T47D (cell line): ENCODE results near the gene GSTM1.

Experiments used
- DNase-seq, 2 experiments: peaks; one replicate each; pipeline versions ENCODE4 v3.0.0 to v3.0.0-alpha.2; 2011 to 2012; ENCODE audit warnings: low read depth in 1 of 2, low spot score in 1 of 2
- JUND ChIP-seq: IDR thresholded peaks from 2 replicates; pipeline ENCODE4 v1.6.1; 2012; ENCODE audit warnings: low read depth
- in situ Hi-C: cut with HindIII; loops from 2 replicates; pipeline ENCODE4 v1.10.0; 2016; ENCODE audit warnings: low sequenced_read_pairs, low pct_unique_long_range_greater_than_20kb

The GSTM1 gene

GRCh38 chr1:109687641-109688499 is at the start of gene GSTM1:
TSS of gene GSTM1 (plus strand) at chr1:109687817. CDS start at chr1:109687874, 57 bp downstream.
- TF ChIP-seq JUND: no peak
- DNase-seq: no peak
- in situ Hi-C loops: no loop called here

GRCh38 chr1:109639063-109639840 is 48.4 kb upstream of the GSTM1 start:
- DNase-seq: no peak
- no peak for TF ChIP-seq JUND
- in situ Hi-C loops: no loop called here

DNA sequence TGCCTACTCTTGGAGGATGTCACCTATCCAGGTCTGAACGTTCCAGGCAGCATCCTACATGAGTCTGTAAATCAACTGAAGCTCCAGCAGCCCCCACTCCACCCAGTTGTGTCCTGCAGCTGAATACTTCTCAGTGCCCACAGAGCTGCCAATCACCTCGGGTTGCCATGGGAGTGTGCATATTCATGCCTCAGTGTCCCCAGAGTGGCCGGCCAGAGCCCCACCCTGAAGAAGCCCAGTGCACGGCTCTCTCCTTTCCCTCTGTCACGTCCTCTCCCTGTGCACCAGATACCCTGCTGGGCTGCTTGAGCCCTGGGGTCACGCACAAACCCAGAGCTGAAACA is 47.8 kb upstream of the GSTM1 start:
- no peak for TF ChIP-seq JUND
- in situ Hi-C loops: no loop called here
- DNase-seq: no peak

- peak in 1 of 2 experiments; percentile 73 for DNase-seq
- in situ Hi-C loops: no loop called here
These were observed 47.2 kb upstream of the GSTM1 start for GRCh38 chr1:109640285-109640865.

GRCh38 chr1:109641078-109641740 is 46.4 kb upstream of the GSTM1 start:
- DNase-seq: no peak
- in situ Hi-C loops: no loop called here
- no peak for TF ChIP-seq JUND

More at GRCh38 chr1:109640285-109640865, 47.2 kb upstream of the GSTM1 start:
- no peak for TF ChIP-seq JUND

GRCh38 chr1:109641861-109642260 is 45.8 kb upstream of the GSTM1 start:
- no peak for TF ChIP-seq JUND
- in situ Hi-C loops: no loop called here
- DNase-seq: no peak

DNA sequence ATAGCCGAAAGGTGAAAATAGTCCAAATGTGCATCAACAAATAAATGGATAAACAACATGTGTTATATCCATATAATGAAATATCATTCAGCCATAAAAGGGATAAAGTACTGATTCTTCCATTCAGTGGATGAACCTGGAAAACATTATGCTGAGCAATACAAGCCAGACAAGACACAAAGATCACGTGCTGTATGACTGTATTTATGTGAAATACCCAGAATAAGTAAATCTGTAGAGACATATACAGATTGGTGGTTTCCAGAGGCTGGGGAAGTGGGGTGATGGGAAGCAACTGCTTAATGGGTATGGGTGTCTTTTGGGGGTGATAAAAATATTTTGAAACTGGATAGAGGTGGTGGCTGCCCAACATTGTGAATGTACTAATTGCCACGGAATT is 45.0 kb upstream of the GSTM1 start:
- DNase-seq: no peak
- in situ Hi-C loops: no loop called here
- no peak for TF ChIP-seq JUND

GRCh38 chr1:109643385-109644230 is 44.0 kb upstream of the GSTM1 start:
- in situ Hi-C loops: no loop called here
- peak in 1 of 2 experiments; percentile 77 for DNase-seq
- no peak for TF ChIP-seq JUND

DNA sequence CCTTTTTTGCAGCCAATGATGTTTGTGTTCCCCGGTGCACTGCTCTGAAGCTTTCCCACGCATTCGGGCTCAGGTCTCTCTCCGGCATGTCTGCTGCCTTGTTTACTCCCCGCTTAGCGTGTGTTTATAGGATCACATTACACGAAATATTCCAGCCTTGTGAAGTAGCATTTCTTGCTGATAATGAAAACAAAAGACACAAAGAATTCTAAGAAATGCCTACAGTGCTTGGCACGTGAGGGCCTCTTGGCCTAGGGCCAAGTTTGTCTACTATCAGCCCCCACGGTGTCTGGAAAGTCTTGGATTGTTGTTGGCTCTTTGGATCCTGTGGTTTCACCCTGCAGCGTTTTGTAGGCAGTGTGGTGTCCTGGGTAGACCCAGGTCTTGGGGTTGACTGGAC is 42.9 kb upstream of the GSTM1 start:
- in situ Hi-C loops: no loop called here
- no peak for DNase-seq
- no peak for TF ChIP-seq JUND

- no peak for TF ChIP-seq JUND
- peak in 1 of 2 experiments; percentile 35 for DNase-seq
- in situ Hi-C loops: no loop called here
These were observed 38.1 kb upstream of the GSTM1 start for GRCh38 chr1:109649491-109649914.

- no peak for TF ChIP-seq JUND
- in situ Hi-C loops: no loop called here
- DNase-seq: no peak
These were observed 37.0 kb upstream of the GSTM1 start for GRCh38 chr1:109650609-109651008.

- no peak for TF ChIP-seq JUND
- in situ Hi-C loops: no loop called here
- DNase-seq: no peak
These were observed 35.2 kb upstream of the GSTM1 start for GRCh38 chr1:109652402-109652801.
